MM.1S (cell line): ENCODE results near the gene TTLL11.

Experiments used
- CTCF ChIP-seq: fragments of 300-600 bp; sonication (generic); IDR thresholded peaks from 2 replicates; pipeline ENCODE4 v1.5.1; 2016; ENCODE audit warnings: antibody characterized with exemption, low read length, mixed read lengths
- EZH2phosphoT487 ChIP-seq: fragments of 300-600 bp; sonication (generic); IDR thresholded peaks from 2 replicates; pipeline ENCODE4 v1.6.1; 2018; ENCODE audit warnings: antibody characterized with exemption, low read length

GRCh38 chr9:122134822-122135528 is 41.9 kb upstream of the TTLL11 start:
- TF ChIP-seq EZH2phosphoT487 (no peak), CTCF (no peak)
